Ovary (tissue), 9 donors: Measurements from ENCODE around the gene CLTB. TPM values are rescaled to one million over a fixed set of nuclear protein-coding genes. Genes with fewer than 3 reads are reported as not detected.

Source experiments
- DNase-seq, 5 donors: peaks; one replicate each; pipeline ENCODE4 v3.0.0-alpha.2; 2019 to 2020
- H3K27ac ChIP-seq, 2 donors: fragments of 200-600 bp; one replicate each; pipeline versions ENCODE4 v1.5.1 to v1.8.0; 2019 to 2022
- H3K27me3 ChIP-seq: fragments of 200-600 bp; one replicate; pipeline ENCODE4 v1.8.0; 2022
- H3K36me3 ChIP-seq: fragments of 200-600 bp; sonication (generic); one replicate; pipeline ENCODE4 v1.5.1; 2019
- H3K4me1 ChIP-seq: one replicate; pipeline ENCODE4 v1.8.1; 2013; ENCODE audit warnings: mild to moderate bottlenecking, moderate library complexity; ENCODE audit not compliant: insufficient read depth
- H3K4me3 ChIP-seq: fragments of 200-600 bp; sonication (generic); one replicate; pipeline ENCODE4 v1.5.1; 2017
- H3K9me3 ChIP-seq, 2 donors: fragments of 200-600 bp in 1 of 2; sonication (generic) in 1 of 2; one replicate each; pipeline versions ENCODE4 v1.5.1 to v1.8.1; 2013 to 2019; ENCODE audit warnings: mild to moderate bottlenecking in 1 of 2, moderate library complexity in 1 of 2
- EP300 ChIP-seq: sonication (generic); formaldehyde crosslinking; IDR thresholded peaks from one replicate; pipeline ENCODE4 v1.6.1; 2017; ENCODE audit warnings: antibody characterized with exemption
- POLR2A ChIP-seq: fragments of 450-650 bp; IDR thresholded peaks from one replicate; pipeline ENCODE4 v1.6.1; 2017; ENCODE audit warnings: antibody characterized with exemption, mild to moderate bottlenecking, moderate library complexity
- WGBS, 3 donors: extraction: QIAGEN DNeasy Blood & Tissue Kit in 1 of 3; methylation state at CpG; one replicate each; pipeline versions ENCODE4 v1.1.5 to v1.1.7; 2013 to 2017; 5-methylcytosine and 5-hydroxymethylcytosine counted together
- intact Hi-C, 4 donors: fragments of 100-400 bp; cut with DNase I; formaldehyde crosslinking; loops; one replicate each; pipeline versions ENCODE4 v1.11.0 to v1.15.1; 2022 to 2023
- polyA plus RNA-seq, 2 donors: library from polyadenylated mRNA; stranded (reverse); fragments of 200-250 nt in 1 of 2; fragments of 350-450 nt in 1 of 2; fragmentation: Illumina TruSeq in 1 of 2; extraction: RNeasy Lipid Tissue Mini Kit (QIAGEN cat#74804) in 1 of 2; gene quantifications; one replicate each; pipeline ENCODE4 v1.2.3, GENCODE V29; 2013 to 2014
- total RNA-seq, 7 donors: library from RNA; depleted of rRNA in 2 of 7; stranded (reverse); fragments of >200 nt in 2 of 7; fragmentation: NEBNext Ultra II Directional in 3 of 7; extraction: Animal tissue kit (Norgen Biotek cat#: 25700) in 3 of 7; gene quantifications; one replicate each; pipeline versions ENCODE4 v1.1.0 to v1.2.4, GENCODE V29; 2016 to 2023
- TF ChIP-seq, protein P1 (sequence below), 3 donors: fragments of 450-650 bp in 2 of 3; fragments of 200-600 bp in 1 of 3; IDR thresholded peaks; one replicate each; pipeline versions ENCODE4 v1.5.1 to v1.8.0; 2016 to 2022; ENCODE audit warnings: antibody characterized with exemption in 3 of 3, mild to moderate bottlenecking in 1 of 3
- donor health status: DM: no; HTN: no; CAD: no; lungs with moderate emphysema.
- donor health status: DM: no; HTN: no; CAD: no.
- donor health status: Bipolar disorder and iron deficiency.
- donor health status: DM: yes; HTN: yes; CAD: no.
- donor health status: DM: no; HTN: no; CAD: no.
- donor health status: DM: yes; HTN: yes; CAD: no.

CLTB gene
- total and polyA plus RNA-seq, 9 donors: 35.9 to 138 (median 112) TPM

GRCh38 chr5:176361437-176362232, 54.7 kb downstream of the CLTB start, which contains the start of gene KIAA1191:
Gene KIAA1191, minus strand, starts transcription at chr5:176361764. Its CDS starts 2,256 bp downstream, at chr5:176359508.
- intact Hi-C loops: loop anchor here in 1 of 4 donors (2.0 to 10.0 kb wide), 2 partner anchors 47 to 187 kb away; no protein-coding TSS in a partner anchor
- WGBS, 3 donors: 2 to 3% (median 2%) methylated on average over 54 to 56 of the region's 56 CpGs
- peak within 1 kb of the TSS; percentile 74 for H3K4me3 ChIP-seq
- no peaks in the 10 kb centered on the region for H3K36me3 ChIP-seq
- no peaks in the 10 kb centered on the region for H3K9me3 ChIP-seq
- TF ChIP-seq POLR2A: peak; percentile 83
- TF ChIP-seq EP300: no peak
- TF ChIP-seq, protein P1, sequence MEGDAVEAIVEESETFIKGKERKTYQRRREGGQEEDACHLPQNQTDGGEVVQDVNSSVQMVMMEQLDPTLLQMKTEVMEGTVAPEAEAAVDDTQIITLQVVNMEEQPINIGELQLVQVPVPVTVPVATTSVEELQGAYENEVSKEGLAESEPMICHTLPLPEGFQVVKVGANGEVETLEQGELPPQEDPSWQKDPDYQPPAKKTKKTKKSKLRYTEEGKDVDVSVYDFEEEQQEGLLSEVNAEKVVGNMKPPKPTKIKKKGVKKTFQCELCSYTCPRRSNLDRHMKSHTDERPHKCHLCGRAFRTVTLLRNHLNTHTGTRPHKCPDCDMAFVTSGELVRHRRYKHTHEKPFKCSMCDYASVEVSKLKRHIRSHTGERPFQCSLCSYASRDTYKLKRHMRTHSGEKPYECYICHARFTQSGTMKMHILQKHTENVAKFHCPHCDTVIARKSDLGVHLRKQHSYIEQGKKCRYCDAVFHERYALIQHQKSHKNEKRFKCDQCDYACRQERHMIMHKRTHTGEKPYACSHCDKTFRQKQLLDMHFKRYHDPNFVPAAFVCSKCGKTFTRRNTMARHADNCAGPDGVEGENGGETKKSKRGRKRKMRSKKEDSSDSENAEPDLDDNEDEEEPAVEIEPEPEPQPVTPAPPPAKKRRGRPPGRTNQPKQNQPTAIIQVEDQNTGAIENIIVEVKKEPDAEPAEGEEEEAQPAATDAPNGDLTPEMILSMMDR (IDR thresholded peaks at IDR 0.05): no peak
- peak; percentile 93 to 96 (median 94) for DNase-seq
- H3K27me3 ChIP-seq: no peaks in the 10 kb centered on the region
- H3K27ac ChIP-seq: peak within 1 kb of the TSS; percentile 45 to 85
- H3K4me1 ChIP-seq: peaks cover 7% of the 10 kb centered on the region

GRCh38 chr5:176360894-176361436, 55.4 kb downstream of the CLTB start:
- peaks cover 3% of the 10 kb centered on the region for H3K4me1 ChIP-seq
- H3K27me3 ChIP-seq: no peaks in the 10 kb centered on the region
- H3K4me3 ChIP-seq: peak overlapping the region; percentile 74
- H3K27ac ChIP-seq: peak overlapping the region; percentile 45 to 85
- 1% methylated on average over 27 of the region's 27 CpGs for WGBS, 3 donors
- DNase-seq: peak in 1 of 5 donors; percentile 34
- TF ChIP-seq POLR2A: no peak
- TF ChIP-seq EP300: no peak
- TF ChIP-seq, protein P1 (IDR thresholded peaks at IDR 0.05): no peak
- H3K36me3 ChIP-seq: no peaks in the 10 kb centered on the region
- H3K9me3 ChIP-seq: no peaks in the 10 kb centered on the region
- intact Hi-C loops: loop anchor here in 1 of 4 donors (10.0 kb wide), 1 partner anchor 186 kb away; no protein-coding TSS in a partner anchor

- 19 to 47% (median 27%) methylated on average over 4 of the region's 4 CpGs for WGBS, 3 donors
- no peak overlapping the region for H3K27ac ChIP-seq
- no peaks in the 10 kb centered on the region for H3K27me3 ChIP-seq
- H3K4me3 ChIP-seq: no peak overlapping the region
- H3K9me3 ChIP-seq: no peaks in the 10 kb centered on the region
- TF ChIP-seq POLR2A (no peak), EP300 (no peak)
- TF ChIP-seq, protein P1 (IDR thresholded peaks at IDR 0.05): no peak
- H3K36me3 ChIP-seq: no peaks in the 10 kb centered on the region
- intact Hi-C loops: loop anchor here in 1 of 4 donors (10.0 kb wide), 1 partner anchor 185 kb away; no protein-coding TSS in a partner anchor
- peaks cover 2% of the 10 kb centered on the region for H3K4me1 ChIP-seq
- DNase-seq: no peak
These were observed 56.7 kb downstream of the CLTB start for GRCh38 chr5:176359658-176360057.

DNA sequence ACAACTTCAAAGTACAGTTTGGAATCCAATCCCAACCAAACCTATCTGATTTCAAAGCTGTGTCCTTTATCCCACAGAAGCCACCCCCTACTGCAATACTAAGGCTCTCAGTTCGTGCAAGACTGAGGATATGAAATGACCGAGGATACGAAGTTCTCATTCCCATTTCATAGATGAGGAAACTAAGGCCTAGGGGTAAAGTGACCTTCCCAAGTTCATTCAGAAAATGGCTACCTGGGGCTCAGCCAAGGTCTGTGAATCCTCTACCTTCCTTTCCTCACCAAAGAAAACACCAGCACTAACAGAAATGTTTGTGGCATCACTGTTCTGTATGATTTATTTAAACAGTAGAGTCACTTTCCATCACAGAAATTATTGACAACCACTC, 60.2 kb downstream of the CLTB start:
- DNase-seq: no peak
- Histone ChIP-seq H3K36me3 (no peaks in the 10 kb centered on the region), H3K4me3 (no peak overlapping the region), H3K4me1 (peaks cover 2% of the 10 kb centered on the region), H3K27me3 (no peaks in the 10 kb centered on the region), H3K27ac (no peak overlapping the region), H3K9me3 (no peaks in the 10 kb centered on the region)
- TF ChIP-seq, protein P1 (IDR thresholded peaks at IDR 0.05): no peak
- TF ChIP-seq EP300 (no peak), POLR2A (no peak)
- intact Hi-C loops: no loop called here
- WGBS, 3 donors: 89 to 93% (median 91%) methylated on average over 3 of the region's 3 CpGs
